ENCODE data around the gene GPX5. TPM values are rescaled to one million over a fixed set of nuclear protein-coding genes. Genes with fewer than 3 reads are reported as not detected.

GPX5 gene
- total and polyA plus RNA-seq, 2 donors (not counting 1 experiment from before 2014, with no cell fraction given): not detected

- TF ChIP-seq EZH2 (IDR thresholded peaks at IDR 0.05; ENCODE audit: borderline replicate concordance, insufficient read depth, low read depth, low read length, poor library complexity, severe bottlenecking) (no peak), CTCF (IDR thresholded peaks at IDR 0.05) (no peak)
- H3K4me2 ChIP-seq (replicated peaks; ENCODE audit: low read depth, low read length, poor library complexity, severe bottlenecking): no peak overlapping the region
- intact Hi-C loops (cut with micrococcal nuclease): no loop called here
- no peaks in the 10 kb centered on the region for H3K79me2 ChIP-seq (ENCODE audit: control insufficient read depth, insufficient read depth, low read length)
- peaks cover 0 to 12% (median 0%) of the 10 kb centered on the region in 3 donors for H3K9me3 ChIP-seq (ENCODE audit: control extremely low read depth in 1 of 3, control insufficient read depth in 2 of 3, insufficient read depth in 1 of 3, low read length in 2 of 3)
- WGBS (ENCODE audit: insufficient coverage): no CpG with 5 or more reads among the region's 1 CpG
- peaks cover 0 to 35% (median 27%) of the 10 kb centered on the region in 4 experiments for H3K27me3 ChIP-seq (replicated peaks in 1 of 4; ENCODE audit: control extremely low read depth in 1 of 4, control insufficient read depth in 3 of 4, insufficient read depth in 4 of 4, low read length in 3 of 4)
- no peak overlapping the region for H2AFZ ChIP-seq (ENCODE audit: insufficient read depth, low read depth, low read length, poor library complexity, severe bottlenecking)
- no peak overlapping the region for H3K4me3 Mint-ChIP-seq
- H3K4me3 ChIP-seq (ENCODE audit: control extremely low read depth in 1 of 5, extremely low read depth in 1 of 5, insufficient read depth in 1 of 5, low read depth in 2 of 5, low read length in 4 of 5): no peak overlapping the region
- peaks cover 14 to 21% of the 10 kb centered on the region in 2 donors for H3K4me1 ChIP-seq (ENCODE audit: control insufficient read depth in 2 of 2, insufficient read depth in 2 of 2, low read length in 2 of 2)
- no peaks in the 10 kb centered on the region for H3K9me3 Mint-ChIP-seq (ENCODE audit: insufficient read depth)
- H3K27me3 Mint-ChIP-seq: peaks cover 75% of the 10 kb centered on the region
- ChIA-PET POLR2A (no interaction called here), CTCF (no interaction called here)
- no peaks in the 10 kb centered on the region for H3K36me3 ChIP-seq (replicated peaks in 1 of 2; ENCODE audit: control extremely low read depth in 1 of 2, control insufficient read depth in 1 of 2, extremely low read depth in 1 of 2, insufficient read depth in 2 of 2, low read length in 1 of 2)
- H3K27ac ChIP-seq (ENCODE audit: low read length in 2 of 2): no peak overlapping the region
- H3K9ac ChIP-seq (ENCODE audit: low read length): no peak overlapping the region
- no peak for DNase-seq
- no peak overlapping the region for H3K27ac Mint-ChIP-seq
- H4K20me1 ChIP-seq (ENCODE audit: control insufficient read depth, insufficient read depth, low read length, poor library complexity, severe bottlenecking): no peaks in the 10 kb centered on the region
- H3K4me1 Mint-ChIP-seq: peaks cover 20% of the 10 kb centered on the region
- ATAC-seq (ENCODE audit: low read depth): no peak
These were observed 39.1 kb upstream of the GPX5 start for GRCh38 chr6:28486533-28486932.

DNA sequence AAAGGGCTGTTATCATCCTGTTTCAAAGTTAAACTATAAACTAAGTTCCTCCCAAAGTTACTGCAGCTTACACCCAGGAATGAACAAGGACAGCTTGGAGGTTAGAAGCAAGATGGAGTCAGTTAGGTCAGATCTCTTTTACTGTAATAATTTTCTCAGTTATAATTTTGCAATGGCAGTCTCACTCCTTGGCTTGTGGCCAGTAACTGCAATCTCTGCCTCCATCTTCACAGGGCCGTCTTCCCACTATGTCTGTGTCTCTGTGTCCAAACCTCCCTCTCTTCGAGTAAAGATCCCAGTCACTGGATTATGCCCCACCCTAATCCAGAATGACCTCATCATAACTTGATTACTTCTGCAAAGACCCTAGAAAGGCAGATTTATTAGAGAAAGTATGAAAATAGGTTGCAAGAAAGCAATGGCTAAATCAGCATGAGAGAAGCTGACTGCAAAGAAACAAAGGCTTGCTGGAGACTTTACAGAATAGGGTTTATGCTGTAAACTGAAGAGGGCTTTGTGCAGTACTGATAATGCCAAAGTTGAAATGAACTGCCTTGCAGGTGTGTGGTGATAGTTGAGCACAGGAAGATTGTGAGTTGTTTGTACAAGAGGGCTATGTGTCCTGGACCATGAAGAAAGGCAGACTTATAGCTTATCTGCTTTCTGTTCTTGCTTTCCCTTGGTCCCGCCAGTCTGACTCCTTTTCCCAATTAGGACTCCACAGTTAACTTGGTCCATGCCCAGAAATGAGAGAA lies 38.5 kb upstream of the GPX5 start:
- no peak for DNase-seq
- no peak for TF ChIP-seq CTCF (IDR thresholded peaks at IDR 0.05)
- no peak for TF ChIP-seq EZH2 (IDR thresholded peaks at IDR 0.05; ENCODE audit: borderline replicate concordance, insufficient read depth, low read depth, low read length, poor library complexity, severe bottlenecking)
- Histone ChIP-seq H3K9ac (ENCODE audit: low read length) (no peak overlapping the region), H3K4me1 (ENCODE audit: control insufficient read depth in 2 of 2, insufficient read depth in 2 of 2, low read length in 2 of 2) (peaks cover 14 to 21% of the 10 kb centered on the region in 2 donors), H3K27me3 (replicated peaks in 1 of 4; ENCODE audit: control extremely low read depth in 1 of 4, control insufficient read depth in 3 of 4, insufficient read depth in 4 of 4, low read length in 3 of 4) (peaks cover 0 to 41% (median 26%) of the 10 kb centered on the region in 4 experiments), H4K20me1 (ENCODE audit: control insufficient read depth, insufficient read depth, low read length, poor library complexity, severe bottlenecking) (no peaks in the 10 kb centered on the region), H3K27ac (ENCODE audit: low read length in 2 of 2) (no peak overlapping the region), H3K36me3 (replicated peaks in 1 of 2; ENCODE audit: control extremely low read depth in 1 of 2, control insufficient read depth in 1 of 2, extremely low read depth in 1 of 2, insufficient read depth in 2 of 2, low read length in 1 of 2) (no peaks in the 10 kb centered on the region), H3K79me2 (ENCODE audit: control insufficient read depth, insufficient read depth, low read length) (no peaks in the 10 kb centered on the region), H2AFZ (ENCODE audit: insufficient read depth, low read depth, low read length, poor library complexity, severe bottlenecking) (no peak overlapping the region), H3K4me2 (replicated peaks; ENCODE audit: low read depth, low read length, poor library complexity, severe bottlenecking) (no peak overlapping the region), H3K4me3 (ENCODE audit: control extremely low read depth in 1 of 5, extremely low read depth in 1 of 5, insufficient read depth in 1 of 5, low read depth in 2 of 5, low read length in 4 of 5) (no peak overlapping the region), H3K9me3 (ENCODE audit: control extremely low read depth in 1 of 3, control insufficient read depth in 2 of 3, insufficient read depth in 1 of 3, low read length in 2 of 3) (peaks cover 0 to 12% (median 0%) of the 10 kb centered on the region in 3 donors)
- Mint-ChIP-seq H3K4me1 (peaks cover 24% of the 10 kb centered on the region), H3K27me3 (peaks cover 75% of the 10 kb centered on the region), H3K4me3 (no peak overlapping the region), H3K9me3 (ENCODE audit: insufficient read depth) (no peaks in the 10 kb centered on the region), H3K27ac (no peak overlapping the region)
- intact Hi-C loops (cut with micrococcal nuclease): no loop called here
- no peak for ATAC-seq (ENCODE audit: low read depth)
- 70% methylated on average over 2 of the region's 3 CpGs for WGBS (ENCODE audit: insufficient coverage)
- ChIA-PET POLR2A (no interaction called here), CTCF (no interaction called here)
